Activated CD8-positive, alpha-beta memory T cell treated with anti-CD3 and anti-CD28 coated beads for 48 hours (primary cell): Measurements from ENCODE around the gene TTLL10.

ENCODE experiments used
- DNase-seq, 3 experiments: peaks; one replicate each; pipeline ENCODE4 v3.0.0-alpha.2; 2020; ENCODE audit warnings: low read depth in 2 of 3, low spot score in 2 of 3

The TTLL10 gene

DNA sequence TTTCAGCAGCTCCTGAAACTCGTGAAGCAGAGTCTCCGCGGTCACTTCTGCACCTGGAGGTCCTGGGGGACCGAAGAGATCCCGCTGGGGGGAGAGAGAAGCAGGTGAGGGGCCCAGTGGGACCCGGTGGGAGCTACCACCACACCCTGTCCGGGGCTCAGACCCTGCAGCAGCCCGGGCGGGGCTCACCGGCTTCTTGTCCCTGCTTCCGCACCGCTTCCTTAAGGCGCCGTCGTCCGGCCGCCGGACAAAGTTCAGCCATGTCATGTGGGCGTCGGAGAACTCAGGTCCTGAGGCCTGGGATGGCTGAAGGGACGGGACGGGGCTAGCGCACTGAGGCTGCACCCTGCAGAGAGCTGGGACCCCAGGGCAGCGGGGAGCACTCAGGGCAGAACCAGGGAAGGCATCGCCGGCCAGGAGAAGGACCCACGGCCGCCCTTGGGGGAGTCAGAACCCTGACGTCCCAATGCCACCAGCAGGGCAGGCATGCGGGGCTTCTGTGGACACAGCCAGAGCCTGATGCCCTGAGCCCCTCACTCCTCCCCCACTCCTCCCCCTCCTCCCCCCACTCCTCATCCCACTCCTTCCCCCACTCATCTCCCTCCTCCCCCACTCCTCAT is 70.6 kb downstream of the TTLL10 start:
- DNase-seq: no peak

DNA sequence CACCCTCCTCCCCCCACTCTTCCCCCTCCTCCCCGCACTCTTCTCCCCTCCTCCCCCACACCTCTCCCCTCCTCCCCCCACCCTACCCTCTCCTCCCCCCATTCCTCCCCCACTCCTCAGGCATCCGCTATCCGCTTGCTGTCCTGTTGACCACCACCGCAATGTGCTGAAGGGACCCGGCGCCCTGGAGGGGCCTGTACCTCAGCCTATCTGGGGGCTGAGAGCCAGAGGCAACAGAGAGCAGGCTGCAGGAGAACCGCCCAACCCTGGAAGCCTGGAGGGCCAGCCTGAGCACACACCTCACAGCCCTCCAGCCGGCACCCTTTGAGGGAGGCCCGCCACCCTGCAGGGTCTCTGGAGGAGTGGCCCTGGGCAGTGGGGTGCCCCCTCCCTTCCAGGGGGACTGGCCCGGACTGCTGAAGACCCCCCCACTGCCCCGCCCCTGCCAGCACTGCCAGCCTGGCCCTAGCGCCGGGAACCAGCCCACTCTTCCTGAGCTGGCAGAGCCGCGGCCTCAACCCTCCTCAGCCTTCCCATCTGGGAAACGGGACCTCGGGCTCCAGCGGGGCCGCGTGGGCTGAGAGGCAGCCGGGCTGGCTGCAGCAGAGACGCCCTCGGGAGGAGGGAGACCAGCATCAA is 71.6 kb downstream of the TTLL10 start:
- no peak for DNase-seq

DNA sequence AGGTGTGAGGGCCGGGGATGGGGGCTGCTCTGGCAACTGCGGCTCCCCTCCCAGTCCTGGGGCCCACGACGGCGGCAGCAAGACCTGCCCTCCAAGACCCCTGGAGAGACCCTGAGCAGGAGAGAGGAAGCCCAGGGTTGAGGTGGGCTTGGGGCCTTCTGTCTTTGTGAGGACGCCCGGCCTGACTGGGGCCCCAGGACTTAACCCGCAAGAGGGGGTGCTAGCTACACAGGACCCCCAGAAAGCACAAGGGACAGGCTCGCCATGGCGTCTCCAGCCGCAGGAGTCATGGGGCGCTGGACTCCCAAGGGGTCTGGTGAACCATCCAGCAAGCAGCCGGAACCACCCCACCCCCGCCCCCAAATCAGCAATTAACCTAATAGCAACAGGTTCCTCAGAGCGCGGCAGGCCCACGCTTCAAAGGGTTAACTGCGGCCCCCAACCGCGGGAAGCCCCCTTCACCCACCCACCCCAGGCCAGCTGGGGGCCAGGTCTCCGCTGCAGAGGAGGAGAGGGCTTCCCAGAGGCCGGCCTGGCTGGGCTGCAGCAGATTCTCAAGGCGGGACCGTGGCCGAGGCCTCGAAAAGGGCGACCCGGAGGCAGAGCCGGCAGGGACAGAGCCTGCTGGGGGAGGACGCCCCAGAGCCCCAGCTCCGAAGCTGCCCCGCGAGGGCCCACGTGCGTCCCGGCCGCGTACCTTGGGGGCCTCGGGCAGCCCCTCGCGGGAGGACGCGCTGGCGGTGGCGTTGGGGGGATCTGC is 72.3 kb downstream of the TTLL10 start:
- no peak for DNase-seq

DNA sequence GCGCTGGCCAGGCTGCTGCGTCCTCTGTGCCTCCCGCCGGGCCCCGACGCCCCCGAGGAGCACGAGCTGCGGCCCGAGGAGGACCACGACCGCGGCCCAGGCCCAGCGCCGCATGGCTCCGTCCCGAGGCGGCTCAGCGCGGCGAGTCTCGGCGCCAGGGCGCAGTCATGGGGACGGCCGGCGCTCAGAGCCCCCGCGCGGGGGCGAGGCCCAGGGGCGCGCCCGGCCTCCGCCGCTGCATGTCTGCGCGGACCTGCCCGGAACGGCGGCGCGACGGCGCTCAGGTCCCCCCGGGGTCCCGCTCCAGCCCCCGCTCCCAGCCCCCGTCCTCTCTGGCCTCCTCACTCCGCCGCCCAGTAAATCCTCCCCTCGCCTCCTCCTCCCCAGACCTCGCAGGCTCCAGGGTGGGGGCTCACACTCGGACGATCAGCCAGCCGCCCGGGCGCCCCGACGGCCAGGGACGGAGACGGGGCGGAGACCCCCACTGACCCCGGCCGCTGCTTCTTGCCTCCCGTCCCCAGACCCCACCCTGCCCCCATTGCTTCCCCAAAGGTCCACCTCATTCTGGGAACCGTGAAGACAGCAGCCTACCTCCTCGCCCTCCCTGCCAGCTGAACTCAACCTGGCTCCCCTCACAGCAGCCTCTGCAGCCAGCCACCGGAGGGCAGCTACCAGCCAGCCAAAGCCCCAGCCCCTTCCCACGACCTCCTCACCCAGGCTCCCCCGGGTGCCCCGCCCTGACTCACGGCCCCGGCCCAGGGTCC is 73.1 kb downstream of the TTLL10 start, which contains the start of gene C1QTNF12:
C1QTNF12 (minus strand) TSS at position 146 of the 764 bp plus-strand sequence; CDS start at position 114, 32 bp downstream.
- DNase-seq: no peak

DNA sequence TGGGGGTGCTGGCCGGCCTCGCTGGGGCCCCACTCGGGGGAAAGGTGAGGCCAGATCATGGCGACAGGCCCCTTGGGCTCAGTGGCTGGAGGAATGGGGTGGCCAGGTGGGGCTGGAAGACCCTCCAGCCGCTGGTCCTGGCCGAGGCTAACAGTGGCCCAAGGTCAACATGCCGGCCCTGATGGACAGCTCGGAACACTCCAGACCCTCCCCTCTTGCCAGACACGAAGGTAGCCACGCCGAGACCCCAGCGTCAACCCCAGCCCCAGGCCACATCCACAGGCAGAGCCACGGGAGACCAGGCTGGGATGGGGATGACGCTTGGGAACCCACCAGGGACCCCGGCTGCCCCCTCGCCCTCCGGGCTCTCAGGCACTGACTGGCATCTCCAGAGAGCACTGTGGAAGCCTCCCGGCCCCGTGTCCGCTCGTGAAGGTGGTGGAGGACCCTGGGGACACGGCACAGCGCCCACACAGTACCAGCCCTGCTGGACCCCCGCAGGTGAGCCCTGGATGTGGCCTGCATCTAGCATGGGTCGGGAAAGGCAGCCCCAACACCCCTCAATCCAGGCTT is 73.7 kb downstream of the TTLL10 start:
- DNase-seq: no peak
